HepG2 (cell line): ENCODE measurements around the gene DUSP5. TPM values are rescaled to one million over a fixed set of nuclear protein-coding genes. Genes with fewer than 3 reads are reported as not detected.

Source experiments
- ATAC-seq: fragments of 200-7000 bp; cut with Tn5 transposase; 3 replicates; pipeline ENCODE4 v1.9.1; 2020; ENCODE audit warnings: mild to moderate bottlenecking, moderate library complexity
- BruUV-seq: library from RNA; stranded (reverse); fragments of 400-500 nt; replicated peaks from 2 replicates; lab custom pipeline; 2021; lab: Mats Ljungman, UMichigan
- CTCF ChIA-PET: fragments of 300-600 bp; formaldehyde crosslinking; extraction: SDS; loops from one replicate; lab custom pipeline; 2021; ENCODE audit warnings: low total read pairs, inconsistent platforms, low intra/inter-chr PET ratio; lab: Yijun Ruan, JAX
- POLR2A ChIA-PET: fragments of 350-600 bp; sonication (Branson Sonifier 250); formaldehyde crosslinking; loops from one replicate; lab custom pipeline; 2020; ENCODE audit warnings: antibody characterized with exemption, inconsistent platforms; lab: Yijun Ruan, JAX
- DNase-seq: peaks from one replicate; pipeline ENCODE4 v3.0.0-alpha.2; 2015; ENCODE audit warnings: low spot score
- FAIRE-seq: peaks from 3 replicates; lab custom pipeline; 2011; peaks lifted over from hg19 to GRCh38; lab: Jason Lieb, UNC
- H2AFZ ChIP-seq: one replicate; pipeline ENCODE4 v1.6.1; 2011; ENCODE audit warnings: low read length, inconsistent platforms
- H3K27ac ChIP-seq: fragments of 300-600 bp; 3 replicates; pipeline ENCODE4 v1.8.0; 2011; ENCODE audit warnings: mixed run types, mild to moderate bottlenecking, mixed read lengths, low read length, inconsistent platforms; ENCODE audit not compliant: insufficient read depth; ENCODE audit errors: extremely low read length
- H3K27me3 ChIP-seq, 2 experiments: fragments of 200-600 bp in 1 of 2; 2 replicates in 1 of 2; 3 replicates in 1 of 2; pipeline versions ENCODE4 v1.6.0 to v1.8.0; 2011; ENCODE audit warnings: low read length in 2 of 2, mild to moderate bottlenecking in 2 of 2, moderate library complexity in 2 of 2, inconsistent platforms in 1 of 2; ENCODE audit not compliant: insufficient read depth in 2 of 2, control insufficient read depth in 1 of 2
- H3K36me3 ChIP-seq, 2 experiments: fragments of 200-600 bp in 1 of 2; replicated peaks in 1 of 2; 2 replicates in 1 of 2; 3 replicates in 1 of 2; pipeline versions ENCODE4 v1.5.1 to v1.8.0; 2011; ENCODE audit warnings: low read length in 2 of 2, inconsistent platforms in 1 of 2; ENCODE audit not compliant: insufficient read depth in 2 of 2, control insufficient read depth in 1 of 2
- H3K4me1 ChIP-seq: 2 replicates; pipeline ENCODE4 v1.5.1; 2012; ENCODE audit warnings: low read length, inconsistent platforms; ENCODE audit not compliant: insufficient read depth
- H3K4me2 ChIP-seq: 2 replicates; pipeline ENCODE4 v1.6.0; 2011; ENCODE audit warnings: low read depth, low read length, inconsistent platforms
- H3K4me3 ChIP-seq, 3 experiments: fragments of 200-600 bp in 1 of 3; sonication (generic), shearing (Covaris generic) in 1 of 3; replicated peaks in 1 of 3; 2 replicates each; pipeline ENCODE4 v1.5.1; 2011 to 2016; ENCODE audit warnings: low read length in 3 of 3, inconsistent platforms in 2 of 3, low read depth in 2 of 3, mild to moderate bottlenecking in 2 of 3, control low read depth in 1 of 3, mixed read lengths in 1 of 3; ENCODE audit not compliant: insufficient read depth in 1 of 3
- H3K79me2 ChIP-seq: one replicate; pipeline ENCODE4 v1.6.1; 2011; ENCODE audit warnings: low read length, inconsistent platforms; ENCODE audit not compliant: insufficient read depth
- H3K9ac ChIP-seq: 2 replicates; pipeline ENCODE4 v1.6.0; 2011; ENCODE audit warnings: mild to moderate bottlenecking, low read depth, low read length, inconsistent platforms; ENCODE audit not compliant: insufficient read depth
- H3K9me3 ChIP-seq: 2 replicates; pipeline ENCODE4 v1.5.1; 2012; ENCODE audit warnings: mild to moderate bottlenecking, low read length
- H4K20me1 ChIP-seq: 2 replicates; pipeline ENCODE4 v1.6.0; 2011; ENCODE audit warnings: inconsistent platforms, mild to moderate bottlenecking, low read length, moderate library complexity; ENCODE audit not compliant: insufficient read depth
- IKZF1 ChIP-seq: fragments of 450-650 bp; IDR thresholded peaks from 2 replicates; pipeline ENCODE4 v1.7.1; 2016
- NR1H2 ChIP-seq: sonication (generic); formaldehyde crosslinking; IDR thresholded peaks from 2 replicates; pipeline ENCODE4 v1.8.1; 2022; ENCODE audit warnings: low read depth, missing genetic modification reagents, borderline replicate concordance
- SETDB1 ChIP-seq: sonication (generic); formaldehyde crosslinking; IDR thresholded peaks from 2 replicates; pipeline ENCODE4 v1.5.1; 2020; ENCODE audit warnings: missing genetic modification reagents, mild to moderate bottlenecking, borderline replicate concordance
- ZNF652 ChIP-seq: IDR thresholded peaks from 2 replicates; pipeline ENCODE4 v1.6.1; 2016; ENCODE audit warnings: low read depth, borderline replicate concordance
- ZNF772 ChIP-seq: sonication (generic); formaldehyde crosslinking; IDR thresholded peaks from 2 replicates; pipeline ENCODE4 v1.5.0; 2020; ENCODE audit warnings: mild to moderate bottlenecking, missing genetic modification reagents
- WGBS: methylation state at CpG from one replicate; pipeline ENCODE4 v1.1.6; 2017; ENCODE audit warnings: low lambda C conversion rate; 5-methylcytosine and 5-hydroxymethylcytosine counted together
- in situ Hi-C: cut with HindIII; loops from 2 replicates; pipeline ENCODE4 v1.10.0; 2017; ENCODE audit warnings: low pct_unique_long_range_greater_than_20kb; ENCODE audit not compliant: extremely low pct_ligation_motif_present
- intact Hi-C: fragments of 100-400 bp; cut with micrococcal nuclease; formaldehyde crosslinking; loops from one replicate; pipeline ENCODE4 v1.10.0; 2022; ENCODE audit not compliant: unreplicated experiment
- polyA plus RNA-seq, 8 experiments: library from polyadenylated mRNA; depleted of rRNA in 3 of 8; stranded (reverse) in 7 of 8; unstranded in 1 of 8; fragments of >200 nt; fragmentation: Illumina TruSeq in 4 of 8; extraction: Trizol in 4 of 8; gene quantifications; 2 replicates each; pipeline versions ENCODE4 v1.2.1 to v1.2.3, GENCODE V29; 2011 to 2016; ENCODE audit warnings: low read depth in 4 of 8, missing spikeins in 1 of 8, mixed read lengths in 1 of 8; ENCODE audit not compliant: insufficient read depth in 1 of 8
- total RNA-seq, 5 experiments: library from RNA; depleted of rRNA; stranded (reverse); fragments of >200 nt; fragmentation: Illumina TruSeq; extraction: Trizol; gene quantifications; 2 replicates each; pipeline ENCODE4 v1.2.3, GENCODE V29; 2016; ENCODE audit warnings: low read depth in 1 of 5
- TF ChIP-seq, protein P1 (sequence below): sonication (generic); formaldehyde crosslinking; IDR thresholded peaks from 2 replicates; pipeline ENCODE4 v1.4.0; 2020; ENCODE audit warnings: missing genetic modification reagents

The DUSP5 gene
- total and polyA plus RNA-seq, 2 of the 13 experiments (the other 11 are each of a cell fraction or from before 2014, with no cell fraction given) = 1.4 to 3.7 TPM

DNA sequence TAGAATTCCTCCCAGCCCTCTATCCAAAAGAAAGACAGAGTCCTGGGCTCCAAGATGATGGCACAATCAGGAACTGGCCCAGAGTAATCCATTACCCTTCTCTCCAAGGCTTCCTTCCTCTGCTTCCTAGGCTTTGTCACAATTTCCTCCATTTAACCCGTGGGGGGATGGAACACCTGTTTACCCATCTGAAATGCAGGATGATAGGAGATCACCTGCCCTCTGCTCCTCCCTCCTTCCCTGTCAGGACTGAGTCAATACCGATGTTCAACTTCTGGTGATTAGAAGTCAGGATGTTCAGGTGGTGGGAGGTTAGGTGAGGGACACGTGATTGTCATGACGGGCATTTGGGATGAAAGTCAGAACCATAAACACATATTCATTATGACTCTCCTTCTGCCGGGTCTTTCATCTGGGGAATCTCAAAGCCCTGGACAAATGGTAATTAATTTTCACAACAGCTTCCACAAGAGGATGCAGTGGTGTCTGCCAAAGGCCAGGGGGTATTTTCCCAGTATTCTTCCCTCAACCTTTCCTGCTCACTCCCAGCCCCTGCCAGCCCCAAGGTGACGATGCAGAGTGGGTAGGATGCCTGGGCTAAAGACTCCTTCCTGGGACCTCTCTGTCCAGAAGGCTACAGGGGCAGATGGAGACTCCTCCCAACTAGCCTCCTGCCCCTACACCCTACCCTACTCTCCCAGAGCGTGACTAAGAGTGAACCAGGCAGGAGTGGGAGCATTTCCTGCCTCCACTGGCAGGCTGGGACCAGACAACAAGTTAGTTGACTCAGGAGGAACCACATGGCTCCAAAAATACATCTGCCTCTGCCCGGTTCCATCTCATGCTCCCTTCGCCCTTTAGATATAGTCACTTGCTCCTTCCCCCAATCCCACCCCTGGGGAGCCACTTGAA lies 27.9 kb downstream of the DUSP5 start:
- in situ Hi-C loops (no loop called here), intact Hi-C loops (no loop called here)
- H3K9me3 ChIP-seq = no peaks in the 10 kb centered on the region
- H3K36me3 ChIP-seq = no peaks in the 10 kb centered on the region
- peaks cover 2 to 18% of the 10 kb centered on the region in 2 experiments; a peak in 3 of 5 replicates for H3K27me3 ChIP-seq
- peaks cover 53% of the 10 kb centered on the region for H3K4me1 ChIP-seq
- ChIA-PET POLR2A (no interaction called here), CTCF (no interaction called here)
- H3K4me2 ChIP-seq = no peak overlapping the region
- H3K9ac ChIP-seq = no peak overlapping the region
- no peak overlapping the region for H3K4me3 ChIP-seq
- H2AFZ ChIP-seq = no peak overlapping the region
- H4K20me1 ChIP-seq = no peaks in the 10 kb centered on the region
- BruUV-seq = no TSS peak
- no peak for ATAC-seq
- TF ChIP-seq, protein P1, sequence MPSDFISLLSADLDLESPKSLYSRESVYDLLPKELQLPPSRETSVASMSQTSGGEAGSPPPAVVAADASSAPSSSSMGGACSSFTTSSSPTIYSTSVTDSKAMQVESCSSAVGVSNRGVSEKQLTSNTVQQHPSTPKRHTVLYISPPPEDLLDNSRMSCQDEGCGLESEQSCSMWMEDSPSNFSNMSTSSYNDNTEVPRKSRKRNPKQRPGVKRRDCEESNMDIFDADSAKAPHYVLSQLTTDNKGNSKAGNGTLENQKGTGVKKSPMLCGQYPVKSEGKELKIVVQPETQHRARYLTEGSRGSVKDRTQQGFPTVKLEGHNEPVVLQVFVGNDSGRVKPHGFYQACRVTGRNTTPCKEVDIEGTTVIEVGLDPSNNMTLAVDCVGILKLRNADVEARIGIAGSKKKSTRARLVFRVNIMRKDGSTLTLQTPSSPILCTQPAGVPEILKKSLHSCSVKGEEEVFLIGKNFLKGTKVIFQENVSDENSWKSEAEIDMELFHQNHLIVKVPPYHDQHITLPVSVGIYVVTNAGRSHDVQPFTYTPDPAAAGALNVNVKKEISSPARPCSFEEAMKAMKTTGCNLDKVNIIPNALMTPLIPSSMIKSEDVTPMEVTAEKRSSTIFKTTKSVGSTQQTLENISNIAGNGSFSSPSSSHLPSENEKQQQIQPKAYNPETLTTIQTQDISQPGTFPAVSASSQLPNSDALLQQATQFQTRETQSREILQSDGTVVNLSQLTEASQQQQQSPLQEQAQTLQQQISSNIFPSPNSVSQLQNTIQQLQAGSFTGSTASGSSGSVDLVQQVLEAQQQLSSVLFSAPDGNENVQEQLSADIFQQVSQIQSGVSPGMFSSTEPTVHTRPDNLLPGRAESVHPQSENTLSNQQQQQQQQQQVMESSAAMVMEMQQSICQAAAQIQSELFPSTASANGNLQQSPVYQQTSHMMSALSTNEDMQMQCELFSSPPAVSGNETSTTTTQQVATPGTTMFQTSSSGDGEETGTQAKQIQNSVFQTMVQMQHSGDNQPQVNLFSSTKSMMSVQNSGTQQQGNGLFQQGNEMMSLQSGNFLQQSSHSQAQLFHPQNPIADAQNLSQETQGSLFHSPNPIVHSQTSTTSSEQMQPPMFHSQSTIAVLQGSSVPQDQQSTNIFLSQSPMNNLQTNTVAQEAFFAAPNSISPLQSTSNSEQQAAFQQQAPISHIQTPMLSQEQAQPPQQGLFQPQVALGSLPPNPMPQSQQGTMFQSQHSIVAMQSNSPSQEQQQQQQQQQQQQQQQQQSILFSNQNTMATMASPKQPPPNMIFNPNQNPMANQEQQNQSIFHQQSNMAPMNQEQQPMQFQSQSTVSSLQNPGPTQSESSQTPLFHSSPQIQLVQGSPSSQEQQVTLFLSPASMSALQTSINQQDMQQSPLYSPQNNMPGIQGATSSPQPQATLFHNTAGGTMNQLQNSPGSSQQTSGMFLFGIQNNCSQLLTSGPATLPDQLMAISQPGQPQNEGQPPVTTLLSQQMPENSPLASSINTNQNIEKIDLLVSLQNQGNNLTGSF (CRISPR knock-in tag) = no peak
- TF ChIP-seq NR1H2 (CRISPR knock-in tag) (no peak), ZNF772 (CRISPR knock-in tag) (no peak), SETDB1 (no peak), IKZF1 (no peak), ZNF652 (CRISPR knock-in tag) (no peak)
- TF ChIP-seq, all 625 proteins: peak for 0
- no peaks in the 10 kb centered on the region for H3K79me2 ChIP-seq
- H3K27ac ChIP-seq = no peak overlapping the region
- FAIRE-seq = no peak
- WGBS = 15% methylated on average over 8 of the region's 9 CpGs
- DNase-seq = no peak
